GM12878 (cell line): ENCODE measurements around the gene AP4B1. TPM values are rescaled to one million over a fixed set of nuclear protein-coding genes. Genes with fewer than 3 reads are reported as not detected.

ENCODE experiments used
- ATAC-seq: fragments of 200-7000 bp; cut with Tn5 transposase; 3 replicates; pipeline ENCODE4 v1.9.1; 2020; ENCODE audit warnings: mild to moderate bottlenecking, moderate library complexity
- BruUV-seq: library from RNA; stranded (reverse); fragments of 400-500 nt; replicated peaks from 2 replicates; lab custom pipeline; 2021; lab: Mats Ljungman, UMichigan
- CTCF ChIA-PET: fragments of 300-600 bp; sonication (Branson Sonifier 250); formaldehyde crosslinking; extraction: SDS; loops from one replicate; lab custom pipeline; 2021; ENCODE audit warnings: inconsistent platforms; lab: Yijun Ruan, JAX
- POLR2A ChIA-PET: fragments of 350-600 bp; formaldehyde crosslinking; extraction: SDS; loops from one replicate; lab custom pipeline; 2021; ENCODE audit warnings: inconsistent platforms; lab: Charles Lee
- RAD21 ChIA-PET: fragments of 300-600 bp; sonication (Branson Sonifier 250); formaldehyde crosslinking; loops from one replicate; lab custom pipeline; 2023; ENCODE audit warnings: antibody characterized with exemption; ENCODE audit not compliant: unreplicated experiment; lab: Charles Lee
- SMC1A ChIA-PET: fragments of 300-600 bp; sonication (Branson Sonifier 250); formaldehyde crosslinking; loops from one replicate; lab custom pipeline; 2023; ENCODE audit not compliant: unreplicated experiment, uncharacterized antibody; lab: Charles Lee
- DNase-seq: peaks from one replicate; pipeline ENCODE4 v3.0.0-alpha.2; 2011; ENCODE audit warnings: low read depth, low spot score
- FAIRE-seq: peaks from 3 replicates; lab custom pipeline; 2011; peaks lifted over from hg19 to GRCh38; lab: Jason Lieb, UNC
- H2AFZ ChIP-seq: 2 replicates; pipeline ENCODE4 v1.6.0; 2011; ENCODE audit warnings: low read depth, low read length, control low read depth; ENCODE audit not compliant: control insufficient read depth
- H3K27ac ChIP-seq: 2 replicates; pipeline ENCODE4 v1.5.1; 2011; ENCODE audit warnings: control low read depth; ENCODE audit not compliant: control insufficient read depth, insufficient read depth
- H3K27me3 ChIP-seq, 2 experiments: replicated peaks in 1 of 2; 2 replicates each; pipeline versions ENCODE4 v1.6.0 to v1.6.1; 2011; ENCODE audit warnings: low read length in 1 of 2; ENCODE audit not compliant: control insufficient read depth in 2 of 2, insufficient read depth in 2 of 2
- H3K36me3 ChIP-seq, 2 experiments: 2 replicates each; pipeline ENCODE4 v1.5.1; 2011; ENCODE audit warnings: low read length in 1 of 2; ENCODE audit not compliant: control insufficient read depth in 2 of 2, insufficient read depth in 2 of 2
- H3K4me1 ChIP-seq: 2 replicates; pipeline ENCODE4 v1.6.1; 2011; ENCODE audit warnings: mild to moderate bottlenecking, low read length, moderate library complexity, mixed read lengths; ENCODE audit not compliant: control insufficient read depth, insufficient read depth
- H3K4me2 ChIP-seq: 2 replicates; pipeline ENCODE4 v1.6.0; 2011; ENCODE audit warnings: control low read depth; ENCODE audit not compliant: control insufficient read depth, insufficient read depth
- H3K4me3 ChIP-seq: fragments of 200-600 bp; sonication (generic); 2 replicates; pipeline ENCODE4 v1.5.1; 2016
- H3K79me2 ChIP-seq: 2 replicates; pipeline ENCODE4 v1.6.0; 2011; ENCODE audit warnings: low read length; ENCODE audit not compliant: control insufficient read depth, insufficient read depth
- H3K9ac ChIP-seq: 2 replicates; pipeline ENCODE4 v1.8.0; 2011; ENCODE audit warnings: low read length, control low read depth, mixed read lengths; ENCODE audit not compliant: control insufficient read depth, insufficient read depth
- H3K9me3 ChIP-seq: replicated peaks from 3 replicates; pipeline ENCODE4 v1.5.1; 2011; ENCODE audit warnings: mild to moderate bottlenecking, low read length; ENCODE audit not compliant: control insufficient read depth, insufficient read depth
- H4K20me1 ChIP-seq: 2 replicates; pipeline ENCODE4 v1.6.0; 2011; ENCODE audit not compliant: control insufficient read depth, insufficient read depth
- CEBPB ChIP-seq, 2 experiments: fragments of 150-350 bp in 1 of 2; IDR thresholded peaks; 2 replicates each; pipeline ENCODE4 v1.6.1; 2012 to 2014; ENCODE audit warnings: low read depth in 2 of 2, low read length in 2 of 2, borderline replicate concordance in 1 of 2, inconsistent platforms in 1 of 2
- EGR1 ChIP-seq, 2 experiments: IDR thresholded peaks; 1 replicate in 1 of 2; 2 replicates in 1 of 2; pipeline ENCODE4 v1.6.1; 2011 to 2012; ENCODE audit warnings: low read depth in 2 of 2, low read length in 2 of 2, borderline replicate concordance in 1 of 2, mild to moderate bottlenecking in 1 of 2, moderate library complexity in 1 of 2
- EP300 ChIP-seq, 2 experiments: fragments of 150-350 bp in 1 of 2; IDR thresholded peaks; 2 replicates each; pipeline ENCODE4 v1.6.1; 2011 to 2012; ENCODE audit warnings: low read depth in 2 of 2, low read length in 2 of 2, borderline replicate concordance in 1 of 2, improper control_type of control experiment in 1 of 2, inconsistent platforms in 1 of 2; ENCODE audit not compliant: control insufficient read depth in 1 of 2
- FOXM1 ChIP-seq: IDR thresholded peaks from 2 replicates; pipeline ENCODE4 v1.6.1; 2012; ENCODE audit warnings: low read depth, mild to moderate bottlenecking, inconsistent platforms, low read length, moderate library complexity
- JUNB ChIP-seq: IDR thresholded peaks from 2 replicates; pipeline ENCODE4 v1.6.1; 2016; ENCODE audit warnings: antibody characterized with exemption, mild to moderate bottlenecking
- NBN ChIP-seq: fragments of 450-650 bp; IDR thresholded peaks from 2 replicates; pipeline ENCODE4 v1.6.1; 2016
- PML ChIP-seq: IDR thresholded peaks from 2 replicates; pipeline ENCODE4 v1.6.1; 2012; ENCODE audit warnings: low read length, inconsistent platforms
- POLR2A ChIP-seq: IDR thresholded peaks from 2 replicates; pipeline ENCODE4 v1.6.1; 2011; ENCODE audit warnings: low read depth, mild to moderate bottlenecking, low read length
- POU2F2 ChIP-seq: IDR thresholded peaks from 3 replicates; pipeline ENCODE4 v1.6.1; 2011; ENCODE audit warnings: low read depth, mild to moderate bottlenecking, low read length, borderline replicate concordance
- SUZ12 ChIP-seq: fragments of 200-600 bp; sonication (generic); IDR thresholded peaks from one replicate; pipeline ENCODE4 v1.6.1; 2018; ENCODE audit warnings: antibody characterized with exemption, mild to moderate bottlenecking; ENCODE audit not compliant: unreplicated experiment
- TAF1 ChIP-seq: IDR thresholded peaks from 2 replicates; pipeline ENCODE4 v1.6.1; 2011; ENCODE audit warnings: mild to moderate bottlenecking, low read depth, low read length, borderline replicate concordance
- TCF7 ChIP-seq: IDR thresholded peaks from 2 replicates; pipeline ENCODE4 v1.6.1; 2014; ENCODE audit warnings: antibody characterized with exemption, borderline replicate concordance
- ZNF24 ChIP-seq: fragments of 450-650 bp; IDR thresholded peaks from 2 replicates; pipeline ENCODE4 v1.6.1; 2017; ENCODE audit warnings: antibody characterized with exemption, mild to moderate bottlenecking
- ZNF622 ChIP-seq: fragments of 450-650 bp; IDR thresholded peaks from 2 replicates; pipeline ENCODE4 v1.6.1; 2017; ENCODE audit warnings: mild to moderate bottlenecking, inconsistent platforms
- WGBS: methylation state at CpG from one replicate; pipeline ENCODE4 v1.1.6; 2016; ENCODE audit warnings: low lambda C conversion rate; ENCODE audit not compliant: insufficient replicate concordance, insufficient coverage; ENCODE audit errors: missing lambda C conversion rate; 5-methylcytosine and 5-hydroxymethylcytosine counted together
- in situ Hi-C: fragments of 300-500 bp; cut with MboI; formaldehyde crosslinking; loops from 9 replicates; pipeline ENCODE4 v1.14.3; 2018; ENCODE audit warnings: mixed read lengths
- intact Hi-C: fragments of 100-400 bp; cut with micrococcal nuclease; formaldehyde crosslinking; loops from one replicate; pipeline ENCODE4 v1.14.2; 2022; ENCODE audit not compliant: unreplicated experiment
- polyA plus RNA-seq, 11 experiments: library from polyadenylated mRNA; depleted of rRNA in 4 of 11; unstranded in 6 of 11; stranded (reverse) in 5 of 11; fragments of >200 nt; fragmentation: Nextera tagmentation in 4 of 11; fragmentation: Illumina TruSeq in 1 of 11; extraction: Ambion mirVana in 4 of 11; extraction: Trizol in 1 of 11; gene quantifications; 1 replicate in 1 of 11; 2 replicates in 10 of 11; pipeline versions ENCODE4 v1.2.1 to v1.2.3, GENCODE V29; 2011 to 2016; ENCODE audit warnings: inconsistent platforms in 2 of 11, missing spikeins in 2 of 11, low read depth in 1 of 11
- total RNA-seq, 4 experiments: library from RNA; depleted of rRNA in 3 of 4; stranded (reverse); fragments of >200 nt in 3 of 4; fragmentation: Illumina TruSeq in 1 of 4; extraction: Trizol in 1 of 4; gene quantifications; 2 replicates each; pipeline versions ENCODE4 v1.2.1 to v1.2.3, GENCODE V29; 2013 to 2021
- TF ChIP-seq, protein P1 (sequence below): fragments of 450-650 bp; IDR thresholded peaks from 2 replicates; pipeline ENCODE4 v1.6.1; 2017; ENCODE audit warnings: borderline replicate concordance
- TF ChIP-seq, protein P2 (sequence below), 3 experiments: IDR thresholded peaks in 2 of 3; conservative IDR thresholded peaks in 1 of 3; 2 replicates each; pipeline ENCODE4 v1.5.1; 2011; ENCODE audit warnings: low read depth in 3 of 3, low read length in 3 of 3, mild to moderate bottlenecking in 3 of 3, control low read depth in 2 of 3, moderate library complexity in 2 of 3, inconsistent platforms in 1 of 3, mixed read lengths in 1 of 3; ENCODE audit not compliant: control insufficient read depth in 2 of 3, insufficient read depth in 1 of 3; ENCODE audit errors: extremely low read depth in 1 of 3

The AP4B1 gene
- total and polyA plus RNA-seq, 10 of the 15 experiments (the other 5 are each of a cell fraction or from before 2014, with no cell fraction given), result 27.2 to 61.0 (median 33.0) TPM

DNA sequence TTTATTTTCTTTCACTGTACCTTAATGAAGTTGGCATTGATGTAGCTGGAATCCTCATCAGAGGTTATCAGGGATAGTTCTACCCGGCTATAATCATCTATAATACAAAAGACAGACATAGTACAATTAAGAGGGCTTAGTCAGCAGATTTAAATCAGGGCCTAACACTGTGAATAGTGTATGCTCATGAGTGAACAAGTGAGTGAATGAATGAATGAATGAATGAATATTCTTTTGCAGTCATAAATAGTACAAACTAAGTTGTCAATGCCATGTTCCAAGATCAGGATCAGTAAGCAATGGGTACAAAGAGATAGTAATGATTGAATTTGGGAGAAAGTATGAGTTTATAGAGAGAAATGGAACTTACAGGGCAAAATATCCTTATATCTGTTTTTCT, 45.6 kb downstream of the AP4B1 start:
- Histone ChIP-seq H3K4me1 (peaks cover 50% of the 10 kb centered on the region), H3K79me2 (peaks cover 21% of the 10 kb centered on the region), H3K9me3 (no peaks in the 10 kb centered on the region), H3K9ac (peak overlapping the region; percentile 43; the same call in 1 of the 2 replicates), H3K4me2 (peak overlapping the region; percentile 95), H4K20me1 (no peaks in the 10 kb centered on the region), H3K27ac (peak overlapping the region; percentile 84), H2AFZ (no peak overlapping the region), H3K27me3 (no peaks in the 10 kb centered on the region), H3K4me3 (peak overlapping the region; percentile 16), H3K36me3 (peaks cover 0 to 16% of the 10 kb centered on the region in 2 experiments; a peak in 2 of 4 replicates)
- WGBS, result 61% methylated on average over 1 of the region's 1 CpG
- no TSS peak for BruUV-seq
- intact Hi-C loops, result loop anchor here (1.0 to 5.0 kb wide), 3 partner anchors 12 to 83 kb away; partner anchors contain the start of genes AP4B1, DCLRE1B and PTPN22
- SMC1A ChIA-PET, result interaction anchor here (0.7 to 17.4 kb wide), 22 partner anchors 9 to 118 kb away, joined by 3 to 396 read pairs (median 10); partner anchors contain the start of genes AP4B1, BCL2L15, DCLRE1B and HIPK1
- CTCF ChIA-PET, result interaction anchor here (1.0 to 6.1 kb wide), 17 partner anchors 9 to 118 kb away, joined by 3 to 66 read pairs (median 7); partner anchors contain the start of genes AP4B1, DCLRE1B, HIPK1 and PHTF1
- no peak for FAIRE-seq
- in situ Hi-C loops, result no loop called here
- TF ChIP-seq ZNF622 (no peak), POLR2A (no peak), JUNB (no peak), PML (0 out of 2 replicates have a peak, but pooled peaks have one; percentile 31), POU2F2 (no peak), TAF1 (no peak), EP300 (IDR thresholded peaks at IDR 0.05; ENCODE audit: borderline replicate concordance in 1 of 2, control insufficient read depth in 1 of 2, low read depth in 2 of 2, low read length in 2 of 2) (no peak), NBN (no peak), EGR1 (IDR thresholded peaks at IDR 0.05; ENCODE audit: borderline replicate concordance in 1 of 2, low read depth in 2 of 2, low read length in 2 of 2) (no peak), SUZ12 (no peak), TCF7 (no peak), CEBPB (IDR thresholded peaks at IDR 0.05; ENCODE audit: borderline replicate concordance in 1 of 2, low read depth in 2 of 2, low read length in 2 of 2) (no peak), ZNF24 (peak; percentile 98), FOXM1 (no peak)
- TF ChIP-seq, protein P1, sequence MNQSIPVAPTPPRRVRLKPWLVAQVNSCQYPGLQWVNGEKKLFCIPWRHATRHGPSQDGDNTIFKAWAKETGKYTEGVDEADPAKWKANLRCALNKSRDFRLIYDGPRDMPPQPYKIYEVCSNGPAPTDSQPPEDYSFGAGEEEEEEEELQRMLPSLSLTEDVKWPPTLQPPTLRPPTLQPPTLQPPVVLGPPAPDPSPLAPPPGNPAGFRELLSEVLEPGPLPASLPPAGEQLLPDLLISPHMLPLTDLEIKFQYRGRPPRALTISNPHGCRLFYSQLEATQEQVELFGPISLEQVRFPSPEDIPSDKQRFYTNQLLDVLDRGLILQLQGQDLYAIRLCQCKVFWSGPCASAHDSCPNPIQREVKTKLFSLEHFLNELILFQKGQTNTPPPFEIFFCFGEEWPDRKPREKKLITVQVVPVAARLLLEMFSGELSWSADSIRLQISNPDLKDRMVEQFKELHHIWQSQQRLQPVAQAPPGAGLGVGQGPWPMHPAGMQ, result no peak
- TF ChIP-seq, protein P2, sequence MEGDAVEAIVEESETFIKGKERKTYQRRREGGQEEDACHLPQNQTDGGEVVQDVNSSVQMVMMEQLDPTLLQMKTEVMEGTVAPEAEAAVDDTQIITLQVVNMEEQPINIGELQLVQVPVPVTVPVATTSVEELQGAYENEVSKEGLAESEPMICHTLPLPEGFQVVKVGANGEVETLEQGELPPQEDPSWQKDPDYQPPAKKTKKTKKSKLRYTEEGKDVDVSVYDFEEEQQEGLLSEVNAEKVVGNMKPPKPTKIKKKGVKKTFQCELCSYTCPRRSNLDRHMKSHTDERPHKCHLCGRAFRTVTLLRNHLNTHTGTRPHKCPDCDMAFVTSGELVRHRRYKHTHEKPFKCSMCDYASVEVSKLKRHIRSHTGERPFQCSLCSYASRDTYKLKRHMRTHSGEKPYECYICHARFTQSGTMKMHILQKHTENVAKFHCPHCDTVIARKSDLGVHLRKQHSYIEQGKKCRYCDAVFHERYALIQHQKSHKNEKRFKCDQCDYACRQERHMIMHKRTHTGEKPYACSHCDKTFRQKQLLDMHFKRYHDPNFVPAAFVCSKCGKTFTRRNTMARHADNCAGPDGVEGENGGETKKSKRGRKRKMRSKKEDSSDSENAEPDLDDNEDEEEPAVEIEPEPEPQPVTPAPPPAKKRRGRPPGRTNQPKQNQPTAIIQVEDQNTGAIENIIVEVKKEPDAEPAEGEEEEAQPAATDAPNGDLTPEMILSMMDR (IDR thresholded peaks at IDR 0.05 in 2 of 3, conservative IDR thresholded peaks at IDR 0.05 in 1 of 3; ENCODE audit: control insufficient read depth in 2 of 3, extremely low read depth in 1 of 3, insufficient read depth in 1 of 3, low read depth in 3 of 3, low read length in 3 of 3), result no peak
- POLR2A ChIA-PET, result interaction anchor here (0.6 to 8.0 kb wide), 17 partner anchors 9 to 106 kb away, joined by 3 to 111 read pairs (median 5); partner anchors contain the start of genes AP4B1, DCLRE1B, HIPK1 and PHTF1
- peak; percentile 4; the same call in 1 of the 3 replicates for ATAC-seq
- RAD21 ChIA-PET, result interaction anchor here (0.6 to 7.1 kb wide), 19 partner anchors 9 to 392 kb away, joined by 3 to 189 read pairs (median 8); partner anchors contain the start of genes AP4B1, DCLRE1B, HIPK1 and RSBN1
- no peak for DNase-seq
